ENCODE measurements around the gene MED20.
A peak's percentile ranks its signal among the peaks of the same experiment; 100 is the strongest.
"Not testable (repeated sequence)": the region's sequence is repeated elsewhere in the genome, so short reads cannot be mapped to it uniquely, and the experiment has no call there.

MED20 gene, protein sequence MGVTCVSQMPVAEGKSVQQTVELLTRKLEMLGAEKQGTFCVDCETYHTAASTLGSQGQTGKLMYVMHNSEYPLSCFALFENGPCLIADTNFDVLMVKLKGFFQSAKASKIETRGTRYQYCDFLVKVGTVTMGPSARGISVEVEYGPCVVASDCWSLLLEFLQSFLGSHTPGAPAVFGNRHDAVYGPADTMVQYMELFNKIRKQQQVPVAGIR

DNA sequence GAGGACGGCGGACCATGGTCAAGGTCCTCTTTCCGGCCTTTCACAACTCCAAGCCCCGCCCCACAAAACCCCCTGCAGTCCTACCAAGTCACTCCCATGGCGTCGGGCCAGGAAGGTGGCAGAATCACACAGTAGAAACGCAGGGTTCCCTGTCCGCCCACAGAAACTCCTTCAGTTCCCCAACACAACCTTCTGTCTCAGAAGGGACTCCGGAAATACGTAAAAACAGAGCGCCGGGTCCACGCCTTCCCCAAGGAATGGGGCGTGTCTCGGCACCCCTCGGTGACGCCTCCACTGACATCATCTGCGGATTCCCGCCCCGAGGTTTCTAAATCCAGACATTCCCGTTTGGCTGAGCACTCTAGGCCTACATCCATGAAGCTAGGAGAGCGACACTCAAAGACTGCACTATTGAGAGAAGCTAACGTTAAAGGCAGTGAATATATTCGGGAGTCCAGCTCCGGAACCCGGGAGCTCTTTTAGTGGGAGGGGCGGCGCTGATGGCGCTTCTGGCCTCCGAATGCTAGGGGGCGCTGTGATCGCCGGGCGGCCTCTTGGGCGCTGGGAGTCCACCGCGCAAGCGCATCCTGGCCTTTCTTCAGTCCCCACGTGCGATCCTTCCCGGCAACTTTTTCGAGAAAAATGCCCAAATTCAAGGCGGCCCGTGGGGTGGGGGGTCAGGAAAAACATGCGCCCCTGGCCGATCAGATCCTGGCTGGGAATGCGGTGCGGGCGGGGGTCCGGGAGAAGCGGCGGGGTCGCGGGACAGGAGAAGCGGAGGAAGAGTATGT is at the start of gene MED20, which contains the start of gene BYSL:
Gene MED20, minus strand, starts transcription at position 219 of the 791 bp plus-strand sequence. Its CDS starts 121 bp downstream, at position 98.
Gene BYSL, plus strand, starts transcription at position 579 of the 791 bp plus-strand sequence. Its CDS starts 64 bp downstream, at position 643.
- DNase-seq: peak; percentile 98

DNA sequence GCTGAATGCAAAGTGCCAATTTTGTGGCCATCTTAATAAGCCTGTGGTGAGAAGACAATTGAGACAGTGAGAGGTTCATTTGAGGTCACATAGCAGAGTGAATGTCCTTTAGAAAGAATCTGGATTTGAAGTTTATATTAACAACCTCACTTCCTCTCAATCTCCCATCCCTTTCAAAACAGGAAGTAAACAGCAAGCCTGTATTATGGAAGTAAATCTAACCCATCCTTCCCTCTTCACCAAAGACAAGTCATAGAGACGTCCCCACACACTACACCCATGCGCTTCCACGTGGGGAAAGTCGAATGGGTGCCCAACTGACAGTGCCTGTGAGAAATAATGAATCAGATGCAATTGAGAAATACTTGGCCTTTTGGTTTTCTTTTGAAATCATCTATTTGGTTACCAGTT is 49.5 kb upstream of the MED20 start:
- no peak for DNase-seq

DNA sequence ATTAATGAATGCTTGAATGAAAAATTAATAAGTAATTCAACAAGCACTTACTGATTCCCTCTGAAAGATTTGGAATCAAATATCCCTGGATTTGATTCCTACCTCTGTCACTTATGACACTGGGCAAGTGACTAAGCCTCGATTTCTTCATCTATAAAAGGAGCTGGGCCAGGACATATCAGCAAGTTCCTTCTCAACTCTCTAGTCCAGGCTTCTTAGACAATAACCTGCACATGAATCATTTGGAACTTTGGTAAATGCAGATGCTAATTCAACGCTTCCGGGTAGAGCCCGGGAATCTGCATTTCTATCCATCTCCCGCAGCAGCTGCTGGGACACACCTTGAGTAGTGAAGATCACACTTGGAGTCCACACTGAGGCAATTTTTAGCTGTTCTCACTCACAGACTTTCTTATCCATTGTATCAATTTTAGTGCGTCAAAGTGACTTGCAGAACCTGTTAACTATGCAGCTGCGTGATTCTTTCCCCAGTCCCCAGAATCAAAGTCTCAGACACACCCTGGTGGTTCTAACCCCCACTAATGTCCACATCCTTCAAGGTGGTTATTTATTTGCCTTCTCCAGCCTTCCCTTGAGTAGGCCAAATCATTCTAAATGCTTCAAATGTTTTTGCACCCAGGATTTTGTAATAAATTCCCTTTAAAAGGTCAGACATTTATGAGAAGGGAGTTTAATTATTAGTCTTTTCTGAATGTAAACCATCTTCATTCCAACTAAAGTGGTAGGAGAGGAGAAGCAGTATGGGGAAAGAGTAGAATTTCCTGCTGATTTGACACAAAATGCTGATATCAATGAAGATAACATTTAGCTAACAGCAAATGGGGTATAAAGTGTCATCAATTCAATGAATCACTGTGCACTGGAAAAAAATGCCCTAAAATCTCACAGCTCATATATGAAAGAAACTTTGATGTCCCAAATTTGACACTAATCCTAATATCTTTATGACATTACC is 46.7 kb upstream of the MED20 start:
- DNase-seq: no peak

DNA sequence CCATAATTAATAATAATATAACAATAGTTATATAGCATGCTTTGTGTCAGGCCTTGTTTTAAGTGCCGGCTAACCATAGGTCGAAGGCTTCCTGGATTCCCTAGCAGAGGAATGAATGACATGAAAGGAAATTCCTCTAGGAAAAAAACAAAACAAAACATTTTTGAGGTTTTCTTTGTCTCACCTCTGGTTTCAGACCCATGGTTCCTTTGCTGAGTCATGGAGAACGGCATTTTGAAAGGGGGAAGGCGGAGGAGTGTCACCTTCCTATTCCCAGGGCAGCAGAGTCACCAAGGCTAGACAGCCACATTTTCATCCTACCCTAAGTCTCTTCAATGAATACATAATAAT is 46.0 kb upstream of the MED20 start:
- no peak for DNase-seq

DNA sequence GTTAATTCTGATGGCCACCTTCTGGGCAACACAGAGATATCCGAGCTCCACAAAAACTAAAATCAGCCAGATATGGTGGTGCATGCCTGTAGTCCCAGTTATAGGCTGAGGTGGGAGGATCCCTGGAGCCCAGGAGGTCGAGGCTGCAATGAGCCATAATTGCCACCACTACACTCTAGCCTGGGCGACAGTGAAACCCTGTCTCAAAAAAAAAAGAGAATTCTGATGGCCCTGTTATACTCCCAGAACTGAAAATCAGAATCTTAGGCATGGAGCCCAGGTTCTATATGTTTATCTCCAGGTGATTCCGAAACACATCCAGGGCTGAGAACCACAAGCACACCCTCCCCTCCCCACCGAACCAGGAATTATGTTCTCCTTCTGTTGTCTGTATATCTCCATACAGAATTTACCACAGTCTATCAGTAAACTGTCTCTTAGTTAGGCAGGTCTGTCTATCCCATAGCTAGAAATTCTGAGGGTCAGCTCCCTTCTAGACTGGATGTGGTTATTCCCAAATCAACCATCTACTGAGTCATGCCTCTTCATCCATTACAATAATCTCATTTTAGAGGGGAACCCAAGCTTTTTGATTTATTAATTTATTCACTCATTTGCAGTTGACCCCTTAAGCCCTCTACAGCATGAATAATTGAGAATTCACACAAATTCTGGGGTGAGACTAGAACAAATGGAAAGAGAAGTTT is 45.4 kb upstream of the MED20 start:
- DNase-seq: no peak

DNA sequence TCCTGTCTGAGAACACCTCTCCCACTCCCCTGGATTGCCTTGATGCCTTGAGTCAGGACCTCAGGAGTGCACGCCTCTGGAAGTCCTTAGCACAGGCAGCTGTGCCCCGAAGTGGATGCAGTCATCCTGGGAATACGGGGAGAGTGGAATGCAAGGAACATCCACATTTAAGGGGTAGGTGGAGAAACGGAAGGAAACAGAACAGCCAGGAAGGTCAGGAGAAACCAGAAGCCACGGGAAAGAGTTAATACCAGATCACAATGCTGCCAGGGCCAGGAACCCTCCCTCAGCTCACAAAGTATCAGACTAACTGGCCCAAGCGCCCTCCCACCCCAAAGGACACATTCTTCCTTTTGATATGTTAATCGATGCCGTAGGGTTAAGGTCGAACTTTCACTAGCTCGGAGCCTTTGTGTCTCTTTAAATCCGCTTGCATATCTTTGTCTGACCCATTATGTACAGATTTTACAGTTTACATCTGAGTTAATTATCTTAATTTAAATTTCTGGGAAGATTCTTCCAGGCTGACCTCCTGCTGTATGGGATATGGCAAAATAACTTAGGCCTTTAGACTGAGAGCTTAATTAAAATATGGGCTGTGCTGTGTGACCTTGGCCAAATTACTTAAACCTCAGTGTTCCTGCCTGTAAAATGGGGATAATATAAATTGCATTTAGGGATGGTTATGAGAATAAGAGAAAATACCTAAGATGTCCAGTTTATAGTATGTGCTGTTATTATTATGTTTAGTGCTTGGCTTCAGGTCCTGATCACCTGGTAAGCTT is 44.7 kb upstream of the MED20 start:
- no peak for DNase-seq

- DNase-seq: no peak
Observed at GRCh38 chr6:41964201-41964887, 43.4 kb upstream of the MED20 start.

DNA sequence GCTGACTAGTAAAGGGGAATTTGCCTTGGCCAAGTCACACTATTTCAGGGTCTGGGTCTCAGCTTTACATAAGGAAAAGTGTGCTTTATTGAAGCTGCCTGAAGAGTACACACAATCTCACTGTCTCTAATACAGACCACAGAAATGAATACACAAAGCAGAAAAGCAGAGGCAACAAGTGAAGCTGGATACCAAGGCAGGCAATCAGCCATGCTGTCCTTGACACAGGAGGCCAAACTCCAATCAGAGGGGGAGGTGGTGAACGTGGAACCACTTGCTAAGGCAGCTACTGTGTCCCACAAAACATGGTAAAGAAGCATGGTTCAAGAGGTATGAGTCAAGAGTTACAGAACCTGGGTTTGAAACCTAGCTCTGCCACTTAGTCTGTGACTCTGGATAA is 42.4 kb upstream of the MED20 start:
- no peak for DNase-seq

DNA sequence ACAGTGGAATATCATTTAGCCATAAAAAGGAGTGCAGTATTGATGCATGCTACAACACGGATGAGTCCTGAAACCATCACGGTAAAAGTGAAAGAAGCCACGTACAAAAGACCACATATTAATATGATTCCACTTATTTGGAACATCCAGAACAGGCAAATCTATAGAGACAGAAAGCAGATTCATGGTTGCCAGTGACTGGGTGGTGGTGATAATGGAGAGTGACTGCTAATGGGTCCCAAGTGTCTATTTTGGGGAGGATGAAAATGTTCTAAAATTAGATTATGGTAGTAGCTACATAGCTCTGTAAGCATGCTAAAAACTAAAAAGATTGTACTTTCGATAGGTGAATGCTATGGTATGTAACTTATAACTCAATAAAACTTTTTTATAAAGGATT is 39.1 kb upstream of the MED20 start:
- no peak for DNase-seq

DNA sequence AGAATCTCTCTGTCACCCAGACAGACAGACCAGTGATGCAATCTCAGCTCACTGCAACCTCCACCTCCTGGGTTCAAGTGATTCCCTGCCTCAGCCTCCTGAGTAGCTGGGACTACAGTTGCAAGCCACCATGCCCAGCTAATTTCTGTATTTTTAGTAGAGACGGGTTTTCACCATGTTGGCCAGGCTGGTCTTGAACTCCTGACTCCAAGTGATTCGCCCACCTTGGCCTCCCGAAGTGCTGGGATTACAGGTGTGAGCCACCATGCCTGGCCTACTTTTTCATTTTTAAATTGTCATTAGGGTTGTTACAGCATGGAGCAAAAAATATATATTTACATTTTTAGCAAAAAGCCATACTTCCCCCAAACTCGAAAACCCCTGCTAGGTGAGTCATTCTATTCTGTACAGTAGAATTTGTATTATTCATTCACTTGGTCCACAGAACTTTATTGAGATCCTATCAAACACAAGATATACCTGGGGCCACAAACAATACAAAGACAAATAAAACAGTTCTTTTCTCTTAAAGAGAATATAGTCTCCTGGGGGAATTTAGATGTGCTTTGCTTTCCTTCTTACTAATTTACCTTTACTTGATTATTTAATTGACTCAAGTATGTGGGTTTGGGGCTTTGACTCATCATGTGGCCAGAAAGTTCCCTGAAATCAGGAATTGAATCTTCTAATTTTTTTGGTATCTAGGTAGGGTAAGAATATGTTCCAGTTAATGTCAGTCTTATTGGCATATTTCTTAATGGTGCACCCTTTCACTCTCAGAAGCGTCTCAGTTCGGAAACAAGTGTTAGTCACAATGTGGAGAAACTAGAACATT is 37.3 kb upstream of the MED20 start:
- no peak for DNase-seq

GRCh38 chr6:41957117-41957516 is 36.2 kb upstream of the MED20 start:
- DNase-seq: no peak

GRCh38 chr6:41955412-41955811 is 34.5 kb upstream of the MED20 start:
- no peak for DNase-seq

DNA sequence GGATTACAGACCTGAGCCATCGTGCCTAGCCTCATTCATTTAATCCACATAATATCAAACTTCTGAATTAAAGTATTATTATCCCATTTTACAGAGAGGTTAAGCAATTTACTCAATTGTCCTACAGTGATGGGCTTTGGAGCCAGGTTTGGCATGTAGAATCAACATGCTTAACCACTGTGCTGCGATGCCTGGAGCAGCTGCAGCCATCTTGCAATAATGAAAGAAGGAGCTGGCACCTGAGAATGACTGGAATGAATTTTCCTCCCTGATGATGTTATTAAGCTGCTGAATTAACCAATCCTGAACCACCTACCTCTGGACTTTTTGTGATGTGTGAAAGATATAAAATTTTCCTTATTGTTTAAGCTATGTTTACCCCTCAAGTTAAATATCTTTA is 33.7 kb upstream of the MED20 start:
- no peak for DNase-seq

- DNase-seq: no peak
Observed at GRCh38 chr6:41947581-41948220, 26.8 kb upstream of the MED20 start.

DNA sequence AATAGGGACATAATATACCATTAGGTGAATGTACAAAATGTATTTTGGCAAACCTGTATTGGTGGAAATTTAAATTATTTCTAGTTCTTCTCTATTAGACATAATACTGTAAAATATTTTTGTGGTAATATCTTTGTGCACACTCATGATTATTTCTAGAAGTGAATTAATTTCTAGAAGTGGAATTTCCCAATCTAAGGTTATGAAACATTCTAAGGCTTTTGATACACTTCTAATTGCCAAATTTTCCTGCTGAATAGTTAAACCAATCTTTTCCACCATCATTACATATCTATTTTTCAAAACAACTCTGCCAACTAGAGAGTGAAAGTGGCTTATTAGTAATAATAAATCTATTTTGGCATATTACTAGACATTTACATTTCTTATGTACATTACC is 22.5 kb upstream of the MED20 start:
- no peak for DNase-seq

GRCh38 chr6:41942882-41943281 is 21.9 kb upstream of the MED20 start:
- DNase-seq: not testable (repeated sequence)

GRCh38 chr6:41942067-41942851 is 21.3 kb upstream of the MED20 start:
- DNase-seq: no peak

DNA sequence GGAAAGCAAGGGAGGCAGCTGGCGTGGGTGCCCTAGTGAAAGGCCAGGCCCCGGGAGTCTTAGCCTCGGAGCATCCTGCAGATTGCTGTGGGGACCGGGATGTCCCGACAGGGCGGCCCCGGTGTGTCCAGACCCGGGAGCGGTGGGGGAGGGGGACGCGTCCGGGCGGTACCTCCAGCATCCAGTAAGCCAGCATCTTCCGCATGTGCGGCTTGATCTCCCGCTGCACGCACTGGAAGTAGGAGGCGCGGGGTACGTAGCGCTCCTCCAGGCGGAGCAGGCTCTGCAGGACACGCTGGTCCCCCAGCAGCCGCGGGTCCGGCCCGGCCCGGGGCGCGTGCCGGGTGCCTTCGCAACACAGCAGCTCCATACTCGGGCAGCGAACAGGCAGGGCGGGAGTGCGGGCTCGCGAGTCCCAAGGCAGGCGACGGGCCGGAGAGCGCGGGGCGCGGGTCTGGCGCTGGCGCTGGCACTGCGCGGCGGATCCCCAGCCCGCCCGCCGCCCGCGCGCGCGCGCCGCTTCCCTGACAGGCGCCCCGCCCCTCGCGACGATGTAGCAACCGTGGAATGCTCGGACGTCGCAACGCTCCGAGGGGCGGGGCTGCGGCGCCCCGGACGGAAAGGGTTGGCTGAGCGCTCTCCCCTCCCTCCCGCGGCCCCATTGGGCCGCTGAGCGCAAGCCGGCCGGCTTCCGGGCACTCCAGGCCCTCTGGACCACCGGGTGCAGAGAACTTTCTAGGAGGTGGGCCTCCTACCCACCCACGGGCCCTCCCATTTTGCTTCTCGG is 20.5 kb upstream of the MED20 start, which contains the start of gene CCND3:
Gene CCND3, minus strand, starts transcription at position 529 of the 787 bp plus-strand sequence. Its CDS starts 159 bp downstream, at position 370.
- peak; percentile 93 for DNase-seq
